Karpas-422 (cell line): ENCODE measurements around the gene CFL1. TPM values are rescaled to one million over a fixed set of nuclear protein-coding genes. Genes with fewer than 3 reads are reported as not detected.
"Not testable (repeated sequence)": the region's sequence is repeated elsewhere in the genome, so short reads cannot be mapped to it uniquely, and the experiment has no call there.

ENCODE experiments used
- DNase-seq: peaks from one replicate; pipeline ENCODE4 v3.0.0-alpha.2; 2015
- H2AFZ ChIP-seq: fragments of 200-600 bp; sonication (generic); 2 replicates; pipeline ENCODE4 v1.6.1; 2014; ENCODE audit warnings: antibody characterized with exemption, low read length, mixed read lengths
- H3K27ac ChIP-seq: fragments of 200-600 bp; sonication (generic); 2 replicates; pipeline ENCODE4 v1.5.1; 2014; ENCODE audit warnings: mild to moderate bottlenecking, low read length, moderate library complexity
- H3K27me3 ChIP-seq: fragments of 200-600 bp; sonication (generic); 2 replicates; pipeline ENCODE4 v1.6.1; 2014; ENCODE audit warnings: low read length, mixed read lengths
- H3K36me3 ChIP-seq: fragments of 200-600 bp; sonication (generic); 2 replicates; pipeline ENCODE4 v1.6.1; 2014; ENCODE audit warnings: low read length, mixed read lengths; ENCODE audit not compliant: insufficient read depth
- H3K4me1 ChIP-seq: fragments of 200-600 bp; sonication (generic); 2 replicates; pipeline ENCODE4 v1.6.1; 2014; ENCODE audit warnings: mild to moderate bottlenecking, low read length, mixed read lengths
- H3K4me2 ChIP-seq: fragments of 200-600 bp; sonication (generic); 2 replicates; pipeline ENCODE4 v1.6.1; 2014; ENCODE audit warnings: low read length, low read depth, mild to moderate bottlenecking; ENCODE audit not compliant: poor library complexity, severe bottlenecking
- H3K4me3 ChIP-seq: fragments of 200-600 bp; sonication (generic); 2 replicates; pipeline ENCODE4 v1.5.1; 2014; ENCODE audit warnings: mild to moderate bottlenecking, antibody characterized with exemption, low read length, mixed read lengths
- H3K79me2 ChIP-seq: fragments of 200-600 bp; sonication (generic); 2 replicates; pipeline ENCODE4 v1.6.1; 2014; ENCODE audit warnings: mild to moderate bottlenecking, low read length, mixed read lengths
- H3K9ac ChIP-seq: fragments of 200-600 bp; sonication (generic); 2 replicates; pipeline ENCODE4 v1.6.0; 2014; ENCODE audit warnings: low read length
- H3K9me2 ChIP-seq: fragments of 200-600 bp; sonication (generic), shearing (Covaris generic); replicated peaks from 2 replicates; pipeline ENCODE4 v1.6.0; 2014; ENCODE audit warnings: mild to moderate bottlenecking, low read length, moderate library complexity; ENCODE audit not compliant: insufficient read depth
- H3K9me3 ChIP-seq: fragments of 300-700, 200-600 bp; sonication (generic); 2 replicates; pipeline ENCODE4 v1.6.1; 2014; ENCODE audit warnings: low read length, mixed read lengths
- H4K20me1 ChIP-seq: fragments of 200-600 bp; sonication (generic); 2 replicates; pipeline ENCODE4 v1.6.1; 2014; ENCODE audit warnings: mild to moderate bottlenecking, antibody characterized with exemption, low read length, low read depth; ENCODE audit not compliant: insufficient read depth
- total RNA-seq: library from RNA; depleted of rRNA; stranded (reverse); fragments of >200 nt; shearing (Covaris generic); gene quantifications from 2 replicates; pipeline ENCODE4 v1.2.3, GENCODE V29; 2014; ENCODE audit warnings: low replicate concordance

CFL1 gene
- total RNA-seq, 1 experiment from 2014 or later = 514 TPM

- H3K36me3 ChIP-seq = peaks cover 45% of the 10 kb centered on the region
- H4K20me1 ChIP-seq = peaks cover 44% of the 10 kb centered on the region
- peaks cover 9% of the 10 kb centered on the region for H3K4me1 ChIP-seq
- no peak overlapping the region for H3K27ac ChIP-seq
- no peaks in the 10 kb centered on the region for H3K9me3 ChIP-seq
- H3K9ac ChIP-seq = no peak overlapping the region
- H3K4me2 ChIP-seq = no peak overlapping the region
- H3K79me2 ChIP-seq = peaks cover 22% of the 10 kb centered on the region
- H3K4me3 ChIP-seq = no peak overlapping the region
- H3K9me2 ChIP-seq = no peaks in the 10 kb centered on the region
- H3K27me3 ChIP-seq = no peaks in the 10 kb centered on the region
- peak; percentile 59 for DNase-seq
- no peak overlapping the region for H2AFZ ChIP-seq
These were observed 5.3 kb downstream of the CFL1 start for GRCh38 chr11:65852508-65853245.

GRCh38 chr11:65851811-65852507, 6.0 kb downstream of the CFL1 start:
- H4K20me1 ChIP-seq = peaks cover 37% of the 10 kb centered on the region
- no peak overlapping the region for H3K9ac ChIP-seq
- H3K4me3 ChIP-seq = no peak overlapping the region

DNA sequence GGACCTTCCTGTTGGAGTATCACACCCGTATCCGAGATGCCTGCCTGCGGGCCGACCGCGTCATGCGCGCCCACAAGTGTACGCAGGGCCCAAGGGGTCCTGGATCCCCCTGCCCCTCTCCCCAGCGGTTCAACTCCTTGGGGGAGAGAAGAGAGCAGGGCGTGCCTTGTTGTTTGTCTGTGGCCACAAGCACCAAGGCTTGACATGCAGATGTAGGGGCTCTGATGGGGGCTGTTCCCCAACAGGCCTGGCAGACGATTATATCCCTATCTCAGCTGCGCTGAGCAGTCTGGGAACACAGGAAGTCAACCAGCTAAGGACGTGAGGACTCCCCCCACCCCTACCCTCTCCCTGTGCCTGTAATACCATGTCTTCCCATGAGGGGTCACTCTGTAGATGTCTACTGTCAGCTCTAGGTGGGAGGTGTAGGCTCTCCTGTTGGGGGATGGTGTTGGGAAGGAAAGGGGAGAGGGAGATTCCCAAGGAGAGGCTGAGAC, 6.8 kb downstream of the CFL1 start:
- H3K4me2 ChIP-seq = no peak overlapping the region
- no peak overlapping the region for H3K4me3 ChIP-seq
- no peaks in the 10 kb centered on the region for H3K9me3 ChIP-seq
- H4K20me1 ChIP-seq = peaks cover 29% of the 10 kb centered on the region
- H3K36me3 ChIP-seq = peaks cover 35% of the 10 kb centered on the region
- peak; percentile 86 for DNase-seq
- no peaks in the 10 kb centered on the region for H3K27me3 ChIP-seq
- H3K79me2 ChIP-seq = peaks cover 7% of the 10 kb centered on the region
- no peak overlapping the region for H3K27ac ChIP-seq
- no peaks in the 10 kb centered on the region for H3K9me2 ChIP-seq
- H2AFZ ChIP-seq = no peak overlapping the region
- H3K9ac ChIP-seq = no peak overlapping the region
- H3K4me1 ChIP-seq = peaks cover 2% of the 10 kb centered on the region

More at GRCh38 chr11:65851811-65852507, 6.0 kb downstream of the CFL1 start:
- peaks cover 16% of the 10 kb centered on the region for H3K79me2 ChIP-seq
- H2AFZ ChIP-seq = no peak overlapping the region
- no peaks in the 10 kb centered on the region for H3K9me3 ChIP-seq
- H3K36me3 ChIP-seq = peaks cover 43% of the 10 kb centered on the region
- peaks cover 9% of the 10 kb centered on the region for H3K4me1 ChIP-seq
- H3K9me2 ChIP-seq = no peaks in the 10 kb centered on the region
- H3K27me3 ChIP-seq = no peaks in the 10 kb centered on the region
- DNase-seq = peak; percentile 66
- no peak overlapping the region for H3K4me2 ChIP-seq
- no peak overlapping the region for H3K27ac ChIP-seq

GRCh38 chr11:65850217-65851082, 7.5 kb downstream of the CFL1 start:
- peaks cover 22% of the 10 kb centered on the region for H4K20me1 ChIP-seq
- H3K4me1 ChIP-seq = no peaks in the 10 kb centered on the region
- peaks cover 28% of the 10 kb centered on the region for H3K36me3 ChIP-seq
- H3K9me3 ChIP-seq = no peaks in the 10 kb centered on the region
- H3K4me2 ChIP-seq = no peak overlapping the region
- H3K79me2 ChIP-seq = 0 out of 2 replicates have a peak, but pooled peaks cover under 1% of the 10 kb centered on the region
- no peaks in the 10 kb centered on the region for H3K9me2 ChIP-seq
- no peak overlapping the region for H3K4me3 ChIP-seq
- DNase-seq = peak; percentile 65
- H3K27ac ChIP-seq = no peak overlapping the region
- H3K9ac ChIP-seq = no peak overlapping the region
- no peaks in the 10 kb centered on the region for H3K27me3 ChIP-seq
- H2AFZ ChIP-seq = no peak overlapping the region

GRCh38 chr11:65849771-65850216, 8.2 kb downstream of the CFL1 start:
- H2AFZ ChIP-seq = no peak overlapping the region
- H3K9me3 ChIP-seq = no peaks in the 10 kb centered on the region
- peak; percentile 44 for DNase-seq
- H3K36me3 ChIP-seq = peaks cover 22% of the 10 kb centered on the region
- no peak overlapping the region for H3K4me3 ChIP-seq
- no peak overlapping the region for H3K4me2 ChIP-seq
- H4K20me1 ChIP-seq = peaks cover 16% of the 10 kb centered on the region
- H3K9me2 ChIP-seq = no peaks in the 10 kb centered on the region
- no peaks in the 10 kb centered on the region for H3K4me1 ChIP-seq
- no peak overlapping the region for H3K27ac ChIP-seq
- H3K79me2 ChIP-seq = no peaks in the 10 kb centered on the region
- H3K27me3 ChIP-seq = no peaks in the 10 kb centered on the region
- no peak overlapping the region for H3K9ac ChIP-seq

DNA sequence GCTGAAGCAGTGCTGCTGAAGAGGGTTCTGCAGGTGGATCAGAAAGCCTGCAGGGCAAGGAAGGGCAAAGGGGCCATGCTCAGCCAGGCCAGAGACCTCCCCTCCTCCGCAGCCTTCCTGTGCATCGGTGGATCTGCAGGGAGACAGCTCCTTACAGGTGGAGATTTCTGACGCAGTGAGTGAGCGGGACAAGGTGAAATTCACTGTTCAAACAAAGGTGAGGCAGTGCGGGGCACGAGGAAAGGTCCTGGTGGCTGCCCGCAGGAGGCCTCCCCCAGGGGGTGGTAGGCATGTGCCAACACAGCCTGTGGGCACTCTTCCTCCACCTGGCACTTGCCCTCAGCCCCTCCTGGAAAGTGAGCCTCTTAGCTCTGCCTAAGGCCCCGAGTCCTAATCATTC, 8.6 kb downstream of the CFL1 start:
- Histone ChIP-seq H3K27me3 (no peaks in the 10 kb centered on the region), H3K9me2 (no peaks in the 10 kb centered on the region)

DNA sequence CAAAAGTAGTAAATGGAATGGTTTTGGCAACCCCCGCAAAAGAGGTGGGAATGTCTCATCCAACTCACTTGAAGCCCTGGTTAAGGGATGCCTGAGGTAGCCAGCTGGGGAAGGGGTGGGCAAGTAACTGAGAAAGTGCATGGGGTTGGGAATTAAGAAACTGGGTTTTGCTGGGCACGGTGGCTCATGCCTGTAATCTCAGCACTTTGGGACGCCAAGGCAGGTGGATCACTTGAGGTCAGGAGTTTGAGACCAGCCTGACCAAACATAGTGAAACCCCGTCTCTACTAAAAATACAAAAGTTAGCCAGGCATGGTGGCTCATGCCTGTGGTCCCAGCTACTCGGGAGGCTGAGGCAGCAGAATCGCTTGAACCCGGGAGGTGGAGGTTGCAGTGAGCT, 9.3 kb downstream of the CFL1 start:
- not testable (repeated sequence) for H3K27me3 ChIP-seq, H3K9me3 ChIP-seq, H3K9me2 ChIP-seq, H3K4me1 ChIP-seq, H3K79me2 ChIP-seq, H2AFZ ChIP-seq, H3K9ac ChIP-seq, H3K4me3 ChIP-seq, H4K20me1 ChIP-seq, H3K4me2 ChIP-seq, H3K27ac ChIP-seq
- peaks cover 11% of the 10 kb centered on the region for H3K36me3 ChIP-seq
- DNase-seq = peak; percentile 20

More for the DNA sequence above, 8.6 kb downstream of the CFL1 start:
- Histone ChIP-seq H3K4me2 (no peak overlapping the region), H3K27ac (no peak overlapping the region), H4K20me1 (peaks cover 11% of the 10 kb centered on the region), H2AFZ (no peak overlapping the region), H3K79me2 (no peaks in the 10 kb centered on the region), H3K9me3 (no peaks in the 10 kb centered on the region), H3K36me3 (peaks cover 18% of the 10 kb centered on the region), H3K9ac (no peak overlapping the region), H3K4me3 (no peak overlapping the region), H3K4me1 (no peaks in the 10 kb centered on the region)
- DNase-seq = no peak
